ENCODE data around the gene FCHSD2.

The FCHSD2 gene

GRCh38 chr11:73142128-73142377 is at the start of gene FCHSD2:
TSS of gene FCHSD2 (minus strand) at chr11:73142318. CDS start at chr11:73141877, 441 bp downstream.
- DNase-seq, result no peak

GRCh38 chr11:73191151-73191550 is 49.0 kb upstream of the FCHSD2 start:
- DNase-seq, result no peak

GRCh38 chr11:73190557-73190885 is 48.4 kb upstream of the FCHSD2 start:
- no peak for DNase-seq

GRCh38 chr11:73189723-73190556 is 47.8 kb upstream of the FCHSD2 start:
- DNase-seq, result no peak

GRCh38 chr11:73189315-73189714 is 47.2 kb upstream of the FCHSD2 start:
- DNase-seq, result no peak

GRCh38 chr11:73188301-73188700 is 46.2 kb upstream of the FCHSD2 start:
- no peak for DNase-seq

GRCh38 chr11:73187854-73188253 is 45.7 kb upstream of the FCHSD2 start:
- DNase-seq, result no peak

GRCh38 chr11:73186886-73187285 is 44.8 kb upstream of the FCHSD2 start:
- no peak for DNase-seq

GRCh38 chr11:73186294-73186850 is 44.3 kb upstream of the FCHSD2 start:
- DNase-seq, result no peak

- no peak for DNase-seq
Observed at GRCh38 chr11:73185680-73186293, 43.7 kb upstream of the FCHSD2 start.

GRCh38 chr11:73184953-73185671 is 43.0 kb upstream of the FCHSD2 start:
- peak; percentile 44 for DNase-seq

- DNase-seq, result no peak
Observed at GRCh38 chr11:73182824-73183321, 40.8 kb upstream of the FCHSD2 start.

- DNase-seq, result no peak
Observed at GRCh38 chr11:73178681-73179080, 36.6 kb upstream of the FCHSD2 start.

GRCh38 chr11:73177778-73178539 is 35.8 kb upstream of the FCHSD2 start:
- DNase-seq, result peak; percentile 85

- DNase-seq, result no peak
Observed at GRCh38 chr11:73177380-73177777, 35.3 kb upstream of the FCHSD2 start.

GRCh38 chr11:73176874-73177155 is 34.7 kb upstream of the FCHSD2 start:
- no peak for DNase-seq

GRCh38 chr11:73176145-73176873 is 34.2 kb upstream of the FCHSD2 start:
- DNase-seq, result no peak

- no peak for DNase-seq
Observed at GRCh38 chr11:73175551-73176144, 33.5 kb upstream of the FCHSD2 start.

- DNase-seq, result no peak
Observed at GRCh38 chr11:73174495-73174791, 32.3 kb upstream of the FCHSD2 start.

- no peak for DNase-seq
Observed at GRCh38 chr11:73173755-73174494, 31.8 kb upstream of the FCHSD2 start.

GRCh38 chr11:73172992-73173656 is 31.0 kb upstream of the FCHSD2 start:
- no peak for DNase-seq

Data from CD4-positive, alpha-beta T cell treated with Interleukin-6 for 4 hours (primary cell).